Gastrocnemius medialis (tissue), 4 donors: ENCODE measurements around the gene NPTN.

ENCODE experiments used
- CTCF ChIP-seq, 5 experiments: fragments of 450-650 bp in 3 of 5; fragments of 200-600 bp in 2 of 5; sonication (generic) in 2 of 5; IDR thresholded peaks in 4 of 5; conservative IDR thresholded peaks in 1 of 5; 1 replicate in 4 of 5; 2 replicates in 1 of 5; pipeline ENCODE4 v1.5.1; 2016 to 2019; ENCODE audit warnings: antibody characterized with exemption in 5 of 5, mild to moderate bottlenecking in 3 of 5, moderate library complexity in 3 of 5
- POLR2A ChIP-seq, 2 donors: fragments of 450-650 bp; IDR thresholded peaks; one replicate each; pipeline ENCODE4 v1.6.1; 2017; ENCODE audit warnings: antibody characterized with exemption in 2 of 2, mild to moderate bottlenecking in 2 of 2, moderate library complexity in 2 of 2

- TF ChIP-seq CTCF (IDR thresholded peaks at IDR 0.05 in 4 of 5, conservative IDR thresholded peaks at IDR 0.05 in 1 of 5) (no peak), POLR2A (IDR thresholded peaks at IDR 0.05) (no peak)
Observed at GRCh38 chr15:73597036-73597638, 36.1 kb downstream of the NPTN start.
